IMR-90 (cell line): ENCODE results near the gene CHAT. TPM values are rescaled to one million over a fixed set of nuclear protein-coding genes. Genes with fewer than 3 reads are reported as not detected.
A peak's percentile ranks its signal among the peaks of the same experiment; 100 is the strongest.

ENCODE experiments used
- ATAC-seq: fragments of 200-7000 bp; cut with Tn5 transposase; 2 replicates; pipeline ENCODE4 v1.9.1; 2020; ENCODE audit warnings: low read depth, mild to moderate bottlenecking, moderate library complexity
- BruUV-seq: library from RNA; stranded (reverse); fragments of 400-500 nt; replicated peaks from 2 replicates; lab custom pipeline; 2021; lab: Mats Ljungman, UMichigan
- CTCF ChIA-PET: fragments of 300-600 bp; formaldehyde crosslinking; extraction: SDS; loops from one replicate; lab custom pipeline; 2021; ENCODE audit warnings: antibody characterized with exemption; lab: Yijun Ruan, JAX
- POLR2A ChIA-PET: fragments of 300-600 bp; sonication (Branson Sonifier 250); formaldehyde crosslinking; loops from one replicate; lab custom pipeline; 2022; ENCODE audit warnings: antibody characterized with exemption; ENCODE audit not compliant: unreplicated experiment; lab: Charles Lee
- DNase-seq: peaks from one replicate; pipeline ENCODE4 v3.0.0; 2013
- H2AFZ ChIP-seq: replicated peaks from 2 replicates; pipeline ENCODE3; 2013; ENCODE audit warnings: low read length, mild to moderate bottlenecking; ENCODE audit not compliant: poor library complexity
- H2AK5ac ChIP-seq: 2 replicates; pipeline ENCODE4 v1.6.1; 2013; ENCODE audit warnings: low read depth, low read length, inconsistent platforms
- H2AK9ac ChIP-seq: replicated peaks from 2 replicates; pipeline ENCODE3; 2013; ENCODE audit warnings: mild to moderate bottlenecking, low read depth, low read length, moderate library complexity; ENCODE audit not compliant: poor library complexity
- H2BK120ac ChIP-seq: 2 replicates; pipeline ENCODE4 v1.6.1; 2013; ENCODE audit warnings: low read depth, low read length, inconsistent platforms
- H2BK15ac ChIP-seq: 3 replicates; pipeline ENCODE4 v1.6.1; 2013; ENCODE audit warnings: low read depth, low read length, inconsistent platforms
- H2BK20ac ChIP-seq: 2 replicates; pipeline ENCODE4 v1.6.1; 2013; ENCODE audit warnings: low read depth, mild to moderate bottlenecking, inconsistent platforms, low read length, moderate library complexity
- H2BK5ac ChIP-seq: 2 replicates; pipeline ENCODE4 v1.6.1; 2013; ENCODE audit warnings: mild to moderate bottlenecking, low read depth, low read length, inconsistent platforms; ENCODE audit not compliant: poor library complexity, severe bottlenecking
- H3K14ac ChIP-seq: replicated peaks from 2 replicates; pipeline ENCODE4 v1.6.1; 2013; ENCODE audit warnings: low read depth, low read length, inconsistent platforms
- H3K18ac ChIP-seq: 2 replicates; pipeline ENCODE4 v1.6.1; 2013; ENCODE audit warnings: low read depth, low read length, control low read depth
- H3K23ac ChIP-seq: 2 replicates; pipeline ENCODE4 v1.6.1; 2013; ENCODE audit warnings: low read depth, low read length, inconsistent platforms
- H3K27ac ChIP-seq: 2 replicates; pipeline ENCODE4 v1.5.1; 2013; ENCODE audit warnings: mild to moderate bottlenecking, control low read depth, low read length; ENCODE audit not compliant: insufficient read depth
- H3K27me3 ChIP-seq: 2 replicates; pipeline ENCODE4 v1.6.1; 2013; ENCODE audit warnings: low read length; ENCODE audit not compliant: control insufficient read depth, insufficient read depth
- H3K36me3 ChIP-seq: 2 replicates; pipeline ENCODE4 v1.6.1; 2013; ENCODE audit warnings: low read length, mixed read lengths; ENCODE audit not compliant: control insufficient read depth, insufficient read depth
- H3K4ac ChIP-seq: 2 replicates; pipeline ENCODE4 v1.6.1; 2013; ENCODE audit warnings: low read depth, low read length, inconsistent platforms
- H3K4me1 ChIP-seq: 2 replicates; pipeline ENCODE4 v1.6.1; 2013; ENCODE audit warnings: low read length, mixed read lengths; ENCODE audit not compliant: control insufficient read depth, insufficient read depth
- H3K4me2 ChIP-seq: 2 replicates; pipeline ENCODE4 v1.6.1; 2013; ENCODE audit warnings: low read depth, mild to moderate bottlenecking, control low read depth, low read length, moderate library complexity
- H3K4me3 ChIP-seq: 2 replicates; pipeline ENCODE4 v1.5.1; 2013; ENCODE audit warnings: low read depth, mild to moderate bottlenecking, control low read depth, low read length, moderate library complexity; ENCODE audit not compliant: insufficient read depth
- H3K56ac ChIP-seq: 2 replicates; pipeline ENCODE4 v1.6.1; 2013; ENCODE audit warnings: low read length, inconsistent platforms; ENCODE audit not compliant: insufficient read depth; ENCODE audit errors: extremely low read depth
- H3K79me1 ChIP-seq, 2 experiments: 2 replicates each; pipeline ENCODE4 v1.6.1; 2013; ENCODE audit warnings: low read length in 2 of 2, inconsistent platforms in 1 of 2, low read depth in 1 of 2
- H3K9ac ChIP-seq: 2 replicates; pipeline ENCODE4 v1.6.1; 2013; ENCODE audit warnings: low read depth, low read length, control low read depth
- H3K9me1 ChIP-seq: 2 replicates; pipeline ENCODE4 v1.6.1; 2013; ENCODE audit warnings: low read length, inconsistent platforms; ENCODE audit not compliant: insufficient read depth
- H3K9me3 ChIP-seq: 2 replicates; pipeline ENCODE4 v1.6.1; 2013; ENCODE audit warnings: low read length; ENCODE audit not compliant: control insufficient read depth, insufficient read depth
- H4K20me1 ChIP-seq: 2 replicates; pipeline ENCODE4 v1.6.1; 2013; ENCODE audit warnings: low read length, inconsistent platforms; ENCODE audit not compliant: insufficient read depth
- H4K5ac ChIP-seq: 2 replicates; pipeline ENCODE4 v1.6.1; 2013; ENCODE audit warnings: mild to moderate bottlenecking, low read depth, low read length, control low read depth
- H4K8ac ChIP-seq, 2 experiments: 2 replicates each; pipeline ENCODE4 v1.6.1; 2013; ENCODE audit warnings: low read depth in 2 of 2, low read length in 2 of 2, control low read depth in 1 of 2, inconsistent platforms in 1 of 2
- H4K91ac ChIP-seq: 2 replicates; pipeline ENCODE4 v1.6.1; 2013; ENCODE audit warnings: low read depth, low read length, inconsistent platforms; ENCODE audit not compliant: insufficient read depth
- MAFK ChIP-seq: IDR thresholded peaks from 2 replicates; pipeline ENCODE4 v1.6.1; 2012; ENCODE audit warnings: low read depth, low read length, improper control_type of control experiment
- WGBS, 2 experiments: methylation state at CpG; one replicate each; pipeline versions ENCODE4 v1.1.5 to v1.1.7; 2013; ENCODE audit warnings: missing lambda C conversion rate in 2 of 2; ENCODE audit not compliant: insufficient read length in 1 of 2; ENCODE audit errors: extremely low coverage in 2 of 2; 5-methylcytosine and 5-hydroxymethylcytosine counted together
- dilution Hi-C: fragments of 300-500 bp; cut with HindIII; formaldehyde crosslinking; loops from one replicate; pipeline ENCODE4 v1.14.3; 2018; ENCODE audit warnings: low sequenced_read_pairs; ENCODE audit not compliant: unreplicated experiment
- in situ Hi-C: fragments of 300-500 bp; cut with MboI; formaldehyde crosslinking; loops from 3 replicates; pipeline ENCODE4 v1.14.3; 2019; ENCODE audit warnings: low sequenced_read_pairs, inconsistent platforms, mixed read lengths
- intact Hi-C: fragments of 100-400 bp; cut with micrococcal nuclease; formaldehyde crosslinking; loops from 2 replicates; pipeline ENCODE4 v1.10.0; 2022
- polyA plus RNA-seq, 3 experiments: library from polyadenylated mRNA; depleted of rRNA; stranded (reverse); fragments of >200 nt; gene quantifications; 2 replicates each; pipeline ENCODE4 v1.2.3, GENCODE V29; 2012; ENCODE audit warnings: low replicate concordance in 1 of 3
- total RNA-seq: library from RNA; depleted of rRNA; stranded (reverse); fragments of >200 nt; gene quantifications from 2 replicates; pipeline ENCODE4 v1.2.3, GENCODE V29; 2012
- TF ChIP-seq, protein P1 (sequence below): fragments of 150-350 bp; IDR thresholded peaks from 2 replicates; pipeline ENCODE4 v1.6.1; 2017; ENCODE audit warnings: mild to moderate bottlenecking, antibody characterized with exemption, low read length, low read depth

Gene CHAT
- total and polyA plus RNA-seq, 2 of the 4 experiments (the other 2 are of a cell fraction): not detected

DNA sequence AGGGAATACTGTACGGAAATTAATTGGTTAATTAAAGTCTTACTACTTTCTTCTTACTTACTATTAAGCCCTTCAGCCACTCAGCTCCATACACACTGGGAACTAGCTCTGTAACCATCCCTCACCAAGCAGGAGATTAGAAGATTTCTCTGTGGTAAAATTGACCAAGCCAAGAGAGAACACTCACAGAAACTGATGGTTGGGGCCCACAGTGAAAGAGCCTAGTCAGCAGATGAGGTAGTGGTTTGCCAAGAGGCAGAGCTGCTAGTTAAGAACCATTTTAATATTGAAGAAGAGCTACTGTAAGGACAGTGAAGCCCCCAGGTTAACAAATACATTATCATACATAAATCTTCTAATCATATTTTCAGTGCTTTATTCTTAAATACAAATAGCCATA, 43.8 kb downstream of the CHAT start:
- H3K4me2 ChIP-seq: no peak overlapping the region
- H3K23ac ChIP-seq: no peak overlapping the region
- no peak overlapping the region for H3K56ac ChIP-seq
- H2AFZ ChIP-seq: no peak overlapping the region
- dilution Hi-C loops (no loop called here), in situ Hi-C loops (no loop called here), intact Hi-C loops (no loop called here)
- no peak overlapping the region for H2AK9ac ChIP-seq
- H3K27me3 ChIP-seq: peaks cover 3% of the 10 kb centered on the region; the same call in 1 of the 2 replicates
- H2BK5ac ChIP-seq: no peak overlapping the region
- peak; percentile 30 for TF ChIP-seq MAFK
- TF ChIP-seq, protein P1, sequence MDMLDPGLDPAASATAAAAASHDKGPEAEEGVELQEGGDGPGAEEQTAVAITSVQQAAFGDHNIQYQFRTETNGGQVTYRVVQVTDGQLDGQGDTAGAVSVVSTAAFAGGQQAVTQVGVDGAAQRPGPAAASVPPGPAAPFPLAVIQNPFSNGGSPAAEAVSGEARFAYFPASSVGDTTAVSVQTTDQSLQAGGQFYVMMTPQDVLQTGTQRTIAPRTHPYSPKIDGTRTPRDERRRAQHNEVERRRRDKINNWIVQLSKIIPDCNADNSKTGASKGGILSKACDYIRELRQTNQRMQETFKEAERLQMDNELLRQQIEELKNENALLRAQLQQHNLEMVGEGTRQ: no peak
- no CpG with 5 or more reads among the region's 1 CpG for WGBS, 2 experiments
- DNase-seq: no peak
- H3K9ac ChIP-seq: no peak overlapping the region
- no peak overlapping the region for H3K4me3 ChIP-seq
- H3K4ac ChIP-seq: no peak overlapping the region
- no peak overlapping the region for H3K14ac ChIP-seq
- no peaks in the 10 kb centered on the region for H3K9me1 ChIP-seq
- no peak overlapping the region for H2AK5ac ChIP-seq
- no peaks in the 10 kb centered on the region for H4K20me1 ChIP-seq
- no peak for ATAC-seq
- H3K27ac ChIP-seq: no peak overlapping the region
- POLR2A ChIA-PET: no interaction called here
- H2BK120ac ChIP-seq: no peak overlapping the region
- no peak overlapping the region for H3K18ac ChIP-seq
- no peaks in the 10 kb centered on the region for H3K4me1 ChIP-seq
- no peak overlapping the region for H4K91ac ChIP-seq
- no peak overlapping the region for H4K5ac ChIP-seq
- no peak overlapping the region for H2BK15ac ChIP-seq
- no peaks in the 10 kb centered on the region for H3K9me3 ChIP-seq
- no peak overlapping the region for H4K8ac ChIP-seq
- no peak overlapping the region for H2BK20ac ChIP-seq
- no peaks in the 10 kb centered on the region for H3K79me1 ChIP-seq
- BruUV-seq: no TSS peak
- CTCF ChIA-PET: no interaction called here
- no peaks in the 10 kb centered on the region for H3K36me3 ChIP-seq
